HCT116 (cell line): ENCODE results near the gene TRPM5. TPM values are rescaled to one million over a fixed set of nuclear protein-coding genes. Genes with fewer than 3 reads are reported as not detected.

ENCODE experiments used
- ATAC-seq: fragments of 200-7000 bp; cut with Tn5 transposase; 2 replicates; pipeline ENCODE4 v1.9.1; 2020; ENCODE audit warnings: mild to moderate bottlenecking, moderate library complexity
- BruUV-seq: library from RNA; stranded (reverse); fragments of 400-500 nt; replicated peaks from 2 replicates; lab custom pipeline; 2021; lab: Mats Ljungman, UMichigan
- CTCF ChIA-PET: fragments of 300-600 bp; sonication (Branson Sonifier 250); formaldehyde crosslinking; loops from one replicate; lab custom pipeline; 2021; ENCODE audit warnings: antibody characterized with exemption; lab: Charles Lee
- POLR2A ChIA-PET: fragments of 300-600, 350-600 bp; sonication (Branson Sonifier 250); formaldehyde crosslinking; loops from one replicate; lab custom pipeline; 2021; ENCODE audit warnings: antibody characterized with exemption; lab: Charles Lee
- RAD21 ChIA-PET, 2 experiments: fragments of 300-600 bp; sonication (Branson Sonifier 250); formaldehyde crosslinking; loops; one replicate each; lab custom pipeline; 2023; ENCODE audit warnings: low total read pairs in 2 of 2; ENCODE audit not compliant: uncharacterized antibody in 2 of 2, unreplicated experiment in 2 of 2, low non-redundant PET in 1 of 2; lab: Charles Lee
- DNase-seq: peaks from one replicate; pipeline ENCODE4 v3.0.0-alpha.2; 2010; ENCODE audit warnings: low read depth, low spot score
- H2AFZ ChIP-seq: fragments of 200-600 bp; shearing (Covaris generic), sonication (generic); 2 replicates; pipeline ENCODE4 v1.6.1; 2017; ENCODE audit warnings: low read depth, mixed run types, mixed read lengths, antibody characterized with exemption, low read length; ENCODE audit not compliant: poor library complexity, severe bottlenecking
- H3K27ac ChIP-seq: 2 replicates; pipeline ENCODE4 v1.5.1; 2012; ENCODE audit warnings: low read depth, low read length
- H3K27me3 ChIP-seq: fragments of 200-600 bp; sonication (generic); 2 replicates; pipeline ENCODE4 v1.6.1; 2016; ENCODE audit warnings: mixed run types, low read length, mixed read lengths; ENCODE audit not compliant: insufficient read depth
- H3K36me3 ChIP-seq, 2 experiments: fragments of 200-500 bp in 1 of 2; fragments of 200-600 bp in 1 of 2; sonication (Bioruptor generic) in 1 of 2; sonication (generic) in 1 of 2; 2 replicates each; pipeline versions ENCODE4 v1.5.1 to v1.6.1; 2014 to 2016; ENCODE audit warnings: low read length in 2 of 2, inconsistent platforms in 1 of 2, mixed read lengths in 1 of 2, mixed run types in 1 of 2; ENCODE audit not compliant: insufficient read depth in 2 of 2, control insufficient read depth in 1 of 2
- H3K4me1 ChIP-seq, 2 experiments: fragments of 200-600 bp in 1 of 2; sonication (generic) in 1 of 2; 2 replicates each; pipeline versions ENCODE4 v1.5.1 to v1.6.1; 2012 to 2017; ENCODE audit warnings: low read length in 2 of 2, inconsistent platforms in 1 of 2, mild to moderate bottlenecking in 1 of 2, mixed read lengths in 1 of 2, mixed run types in 1 of 2, moderate library complexity in 1 of 2; ENCODE audit not compliant: insufficient read depth in 2 of 2, control insufficient read depth in 1 of 2
- H3K4me2 ChIP-seq: fragments of 200-600 bp; sonication (generic); 2 replicates; pipeline ENCODE4 v1.6.1; 2017; ENCODE audit warnings: mixed run types, low read length, mixed read lengths
- H3K4me3 ChIP-seq, 2 experiments: fragments of 200-600 bp in 1 of 2; sonication (generic) in 1 of 2; replicated peaks in 1 of 2; 2 replicates each; pipeline ENCODE4 v1.5.1; 2011 to 2016; ENCODE audit warnings: low read length in 2 of 2, control low read depth in 1 of 2, low read depth in 1 of 2, mild to moderate bottlenecking in 1 of 2, mixed read lengths in 1 of 2, mixed run types in 1 of 2
- H3K79me2 ChIP-seq: fragments of 200-600 bp; sonication (generic); 2 replicates; pipeline ENCODE4 v1.6.1; 2017; ENCODE audit warnings: mild to moderate bottlenecking, mixed run types, low read length, moderate library complexity, mixed read lengths; ENCODE audit not compliant: insufficient read depth
- H3K9ac ChIP-seq: fragments of 200-600 bp; sonication (generic); 2 replicates; pipeline ENCODE4 v1.6.1; 2016; ENCODE audit warnings: low read length, mixed read lengths
- H3K9me2 ChIP-seq: fragments of 200-600 bp; sonication (generic), shearing (Covaris generic); 2 replicates; pipeline ENCODE4 v1.6.1; 2017; ENCODE audit warnings: mixed run types, mild to moderate bottlenecking, moderate library complexity; ENCODE audit not compliant: insufficient read depth
- H3K9me3 ChIP-seq, 2 experiments: fragments of 200-500 bp in 1 of 2; fragments of 200-600 bp in 1 of 2; sonication (Bioruptor generic) in 1 of 2; sonication (generic) in 1 of 2; 2 replicates each; pipeline ENCODE4 v1.6.1; 2014 to 2017; ENCODE audit warnings: low read length in 2 of 2, mixed read lengths in 2 of 2, inconsistent platforms in 1 of 2, low read depth in 1 of 2, mild to moderate bottlenecking in 1 of 2, mixed run types in 1 of 2, moderate library complexity in 1 of 2; ENCODE audit not compliant: control insufficient read depth in 1 of 2, insufficient read depth in 1 of 2
- H4K20me1 ChIP-seq: fragments of 200-600 bp; sonication (generic), shearing (Covaris generic); 2 replicates; pipeline ENCODE4 v1.6.1; 2017; ENCODE audit warnings: mixed run types, mild to moderate bottlenecking, moderate library complexity; ENCODE audit not compliant: insufficient read depth
- CBX3 ChIP-seq: IDR thresholded peaks from 2 replicates; pipeline ENCODE4 v1.6.1; 2012; ENCODE audit warnings: low read depth
- CEBPB ChIP-seq: IDR thresholded peaks from 2 replicates; pipeline ENCODE4 v1.6.1; 2012; ENCODE audit warnings: low read depth
- EZH2phosphoT487 ChIP-seq: fragments of 200-600 bp; IDR thresholded peaks from 2 replicates; pipeline ENCODE4 v1.6.1; 2018; ENCODE audit warnings: antibody characterized with exemption, borderline replicate concordance
- FOSL1 ChIP-seq: IDR thresholded peaks from 2 replicates; pipeline ENCODE4 v1.6.1; 2012; ENCODE audit warnings: low read depth
- POLR2A ChIP-seq: IDR thresholded peaks from 2 replicates; pipeline ENCODE4 v1.7.0; 2011; ENCODE audit warnings: borderline replicate concordance; ENCODE audit not compliant: insufficient read depth, insufficient read length; ENCODE audit errors: extremely low read depth
- POLR2AphosphoS5 ChIP-seq: IDR thresholded peaks from 2 replicates; pipeline ENCODE4 v1.6.1; 2011; ENCODE audit warnings: mild to moderate bottlenecking, low read depth, low read length, moderate library complexity
- SIN3A ChIP-seq: IDR thresholded peaks from 2 replicates; pipeline ENCODE4 v1.6.1; 2012; ENCODE audit warnings: low read depth
- TCF7L2 ChIP-seq: IDR thresholded peaks from 2 replicates; pipeline ENCODE4 v1.7.0; 2011; ENCODE audit warnings: borderline replicate concordance, inconsistent platforms; ENCODE audit not compliant: insufficient read depth, insufficient read length; ENCODE audit errors: extremely low read depth
- intact Hi-C: fragments of 100-400 bp; cut with micrococcal nuclease; formaldehyde crosslinking; loops from 2 replicates; pipeline ENCODE4 v1.10.0; 2022
- total RNA-seq: library from RNA; stranded (reverse); gene quantifications from one replicate; pipeline ENCODE4 v1.2.1, GENCODE V29; 2021; ENCODE audit not compliant: unreplicated experiment
- TF ChIP-seq, protein P1 (sequence below): IDR thresholded peaks from 2 replicates; pipeline ENCODE4 v1.6.1; 2012
- TF ChIP-seq, protein P2 (sequence below), 3 experiments: fragments of 200-600 bp in 1 of 3; sonication (generic) in 1 of 3; IDR thresholded peaks in 2 of 3; conservative IDR thresholded peaks in 1 of 3; 2 replicates each; pipeline ENCODE4 v1.5.1; 2012 to 2017; ENCODE audit warnings: low read depth in 2 of 3, low read length in 2 of 3, antibody characterized with exemption in 1 of 3, borderline replicate concordance in 1 of 3, control low read depth in 1 of 3, mild to moderate bottlenecking in 1 of 3, mixed read lengths in 1 of 3, mixed run types in 1 of 3, moderate library complexity in 1 of 3; ENCODE audit not compliant: insufficient read depth in 1 of 3

The TRPM5 gene
- total RNA-seq, 1 experiment from 2014 or later, result 0.07 TPM

GRCh38 chr11:2481253-2481652, 36.9 kb upstream of the TRPM5 start:
- DNase-seq, result no peak
- Histone ChIP-seq H3K9me3 (peaks cover 9 to 10% of the 10 kb centered on the region in 2 experiments; a peak in 2 of 4 replicates), H3K36me3 (no peaks in the 10 kb centered on the region), H3K4me2 (no peak overlapping the region), H3K27ac (no peak overlapping the region), H3K79me2 (no peaks in the 10 kb centered on the region), H4K20me1 (no peaks in the 10 kb centered on the region), H3K9ac (no peak overlapping the region), H3K27me3 (no peaks in the 10 kb centered on the region), H2AFZ (no peak overlapping the region), H3K4me3 (no peak overlapping the region), H3K9me2 (no peaks in the 10 kb centered on the region), H3K4me1 (no peaks in the 10 kb centered on the region)
- intact Hi-C loops, result no loop called here
- CTCF ChIA-PET, result no interaction called here
- RAD21 ChIA-PET, result no interaction called here
- ATAC-seq, result no peak
- TF ChIP-seq, protein P1, sequence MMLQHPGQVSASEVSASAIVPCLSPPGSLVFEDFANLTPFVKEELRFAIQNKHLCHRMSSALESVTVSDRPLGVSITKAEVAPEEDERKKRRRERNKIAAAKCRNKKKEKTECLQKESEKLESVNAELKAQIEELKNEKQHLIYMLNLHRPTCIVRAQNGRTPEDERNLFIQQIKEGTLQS, result no peak
- TF ChIP-seq CEBPB, result no peak
- no peak for TF ChIP-seq EZH2phosphoT487
- no peak for TF ChIP-seq TCF7L2
- no peak for TF ChIP-seq POLR2AphosphoS5
- TF ChIP-seq FOSL1, result no peak
- no peak for TF ChIP-seq POLR2A
- TF ChIP-seq, protein P2, sequence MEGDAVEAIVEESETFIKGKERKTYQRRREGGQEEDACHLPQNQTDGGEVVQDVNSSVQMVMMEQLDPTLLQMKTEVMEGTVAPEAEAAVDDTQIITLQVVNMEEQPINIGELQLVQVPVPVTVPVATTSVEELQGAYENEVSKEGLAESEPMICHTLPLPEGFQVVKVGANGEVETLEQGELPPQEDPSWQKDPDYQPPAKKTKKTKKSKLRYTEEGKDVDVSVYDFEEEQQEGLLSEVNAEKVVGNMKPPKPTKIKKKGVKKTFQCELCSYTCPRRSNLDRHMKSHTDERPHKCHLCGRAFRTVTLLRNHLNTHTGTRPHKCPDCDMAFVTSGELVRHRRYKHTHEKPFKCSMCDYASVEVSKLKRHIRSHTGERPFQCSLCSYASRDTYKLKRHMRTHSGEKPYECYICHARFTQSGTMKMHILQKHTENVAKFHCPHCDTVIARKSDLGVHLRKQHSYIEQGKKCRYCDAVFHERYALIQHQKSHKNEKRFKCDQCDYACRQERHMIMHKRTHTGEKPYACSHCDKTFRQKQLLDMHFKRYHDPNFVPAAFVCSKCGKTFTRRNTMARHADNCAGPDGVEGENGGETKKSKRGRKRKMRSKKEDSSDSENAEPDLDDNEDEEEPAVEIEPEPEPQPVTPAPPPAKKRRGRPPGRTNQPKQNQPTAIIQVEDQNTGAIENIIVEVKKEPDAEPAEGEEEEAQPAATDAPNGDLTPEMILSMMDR (IDR thresholded peaks at IDR 0.05 in 2 of 3, conservative IDR thresholded peaks at IDR 0.05 in 1 of 3; ENCODE audit: borderline replicate concordance in 1 of 3, insufficient read depth in 1 of 3, low read depth in 2 of 3, low read length in 2 of 3), result no peak
- no peak for TF ChIP-seq CBX3
- no peak for TF ChIP-seq SIN3A
- no TSS peak for BruUV-seq
- POLR2A ChIA-PET, result no interaction called here
